ENCODE data around the gene KHDC4. TPM values are rescaled to one million over a fixed set of nuclear protein-coding genes. Genes with fewer than 3 reads are reported as not detected.
"Not testable (repeated sequence)": the region's sequence is repeated elsewhere in the genome, so short reads cannot be mapped to it uniquely, and the experiment has no call there.

KHDC4 gene
- total RNA-seq, 1 experiment from 2014 or later, result 90.9 TPM

DNA sequence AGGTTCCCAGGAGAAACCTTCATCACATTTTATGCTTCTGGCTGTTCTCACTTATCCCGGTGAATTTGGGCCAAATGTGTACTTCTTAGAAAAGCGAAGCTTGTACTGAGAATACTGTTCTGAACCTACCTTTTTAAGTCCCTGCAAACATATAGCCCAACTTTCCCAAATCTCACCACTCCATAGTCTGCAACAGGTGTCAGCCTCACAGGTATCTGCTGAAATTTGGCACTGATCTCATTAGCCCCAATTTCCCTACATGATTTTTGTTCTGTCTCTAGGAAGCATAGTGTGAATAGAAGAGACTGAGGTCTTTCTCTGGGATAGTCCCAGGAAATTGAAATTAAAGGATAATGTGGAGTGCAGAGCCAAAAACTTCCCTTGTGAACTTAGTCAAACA lies 34.5 kb downstream of the KHDC4 start:
- no peak for DNase-seq (ENCODE audit: unreplicated experiment)
- BruUV-seq (replicated peaks), result TSS peak; percentile 25
- no peaks in the 10 kb centered on the region for H3K27me3 Mint-ChIP-seq (ENCODE audit: insufficient read depth, unreplicated experiment)
- H3K27ac Mint-ChIP-seq (ENCODE audit: low read depth, unreplicated experiment), result no peak overlapping the region
- H3K36me3 Mint-ChIP-seq (ENCODE audit: insufficient read depth, unreplicated experiment), result peaks cover 89% of the 10 kb centered on the region
- ChIA-PET POLR2A (interaction anchor here (0.6 to 1.7 kb wide), 4 partner anchors 17 to 43 kb away, joined by 3 to 6 read pairs (median 4); partner anchors contain the start of genes GON4L and SYT11), CTCF (interaction anchor here (0.7 kb wide), 1 partner anchor 34 kb away, joined by 4 read pairs; no protein-coding TSS in a partner anchor)
- H3K9me3 Mint-ChIP-seq (ENCODE audit: unreplicated experiment), result no peaks in the 10 kb centered on the region
- intact Hi-C loops (cut with micrococcal nuclease), result no loop called here
- no peak overlapping the region for H3K4me3 Mint-ChIP-seq (ENCODE audit: unreplicated experiment)
- TF ChIP-seq CTCF (IDR thresholded peaks at IDR 0.05; ENCODE audit: unreplicated experiment), result no peak
- peaks cover 4% of the 10 kb centered on the region for H3K4me1 Mint-ChIP-seq (ENCODE audit: insufficient read depth, unreplicated experiment)

- no peaks in the 10 kb centered on the region for H3K27me3 Mint-ChIP-seq (ENCODE audit: insufficient read depth, unreplicated experiment)
- no peak for TF ChIP-seq CTCF (IDR thresholded peaks at IDR 0.05; ENCODE audit: unreplicated experiment)
- BruUV-seq (replicated peaks), result no TSS peak
- H3K9me3 Mint-ChIP-seq (ENCODE audit: unreplicated experiment), result no peaks in the 10 kb centered on the region
- peak overlapping the region; percentile 52 for H3K27ac Mint-ChIP-seq (ENCODE audit: low read depth, unreplicated experiment)
- ChIA-PET POLR2A (interaction anchor here (0.7 to 1.7 kb wide), 4 partner anchors 18 to 42 kb away, joined by 3 to 6 read pairs (median 4); partner anchors contain the start of genes GON4L and SYT11), CTCF (interaction anchor here (0.6 to 1.3 kb wide), 6 partner anchors 11 to 438 kb away, joined by 3 to 6 read pairs (median 3); no protein-coding TSS in a partner anchor)
- H3K4me3 Mint-ChIP-seq (ENCODE audit: unreplicated experiment), result no peak overlapping the region
- no peak for DNase-seq (ENCODE audit: unreplicated experiment)
- H3K4me1 Mint-ChIP-seq (ENCODE audit: insufficient read depth, unreplicated experiment), result peaks cover 5% of the 10 kb centered on the region
- intact Hi-C loops (cut with micrococcal nuclease), result no loop called here
- H3K36me3 Mint-ChIP-seq (ENCODE audit: insufficient read depth, unreplicated experiment), result peaks cover 81% of the 10 kb centered on the region
Observed at GRCh38 chr1:155898888-155899287, 35.3 kb downstream of the KHDC4 start.

GRCh38 chr1:155897746-155898145 lies 36.5 kb downstream of the KHDC4 start:
- ChIA-PET CTCF (interaction anchor here (0.6 to 1.3 kb wide), 3 partner anchors 17 to 38 kb away, joined by 3 read pairs; no protein-coding TSS in a partner anchor), POLR2A (interaction anchor here (1.1 to 1.7 kb wide), 4 partner anchors 8 to 38 kb away, joined by 3 to 4 read pairs (median 4); partner anchors contain the start of gene SYT11)
- DNase-seq (ENCODE audit: unreplicated experiment), result no peak
- no peaks in the 10 kb centered on the region for H3K9me3 Mint-ChIP-seq (ENCODE audit: unreplicated experiment)
- no peak overlapping the region for H3K27ac Mint-ChIP-seq (ENCODE audit: low read depth, unreplicated experiment)
- TF ChIP-seq CTCF (IDR thresholded peaks at IDR 0.05; ENCODE audit: unreplicated experiment), result no peak
- intact Hi-C loops (cut with micrococcal nuclease), result no loop called here
- peaks cover 16% of the 10 kb centered on the region for H3K4me1 Mint-ChIP-seq (ENCODE audit: insufficient read depth, unreplicated experiment)
- BruUV-seq (replicated peaks), result no TSS peak
- H3K4me3 Mint-ChIP-seq (ENCODE audit: unreplicated experiment), result no peak overlapping the region
- H3K36me3 Mint-ChIP-seq (ENCODE audit: insufficient read depth, unreplicated experiment), result peaks cover 69% of the 10 kb centered on the region
- H3K27me3 Mint-ChIP-seq (ENCODE audit: insufficient read depth, unreplicated experiment), result no peaks in the 10 kb centered on the region

DNA sequence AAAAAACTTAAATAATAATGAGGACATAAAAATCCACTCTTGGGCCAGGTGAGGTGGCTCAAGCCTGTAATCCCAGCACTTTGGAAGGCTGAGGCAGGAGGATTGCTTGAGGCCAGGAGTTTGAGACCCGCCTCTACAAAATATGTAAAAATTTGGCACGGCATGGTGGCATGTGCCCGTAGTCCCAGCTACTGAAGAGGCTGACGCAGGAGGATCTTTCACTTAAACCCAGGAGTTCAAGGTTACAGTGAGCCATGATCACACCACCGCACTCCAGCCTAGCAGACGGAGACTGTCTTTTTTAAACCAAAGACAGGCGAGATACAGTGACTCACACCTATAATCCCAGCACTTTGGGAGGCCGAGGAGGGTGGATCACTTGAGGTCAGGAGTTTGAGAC lies 37.7 kb downstream of the KHDC4 start:
- H3K4me3 Mint-ChIP-seq (ENCODE audit: unreplicated experiment); CTCF ChIA-PET; intact Hi-C loops (cut with micrococcal nuclease); H3K9me3 Mint-ChIP-seq (ENCODE audit: unreplicated experiment); DNase-seq (ENCODE audit: unreplicated experiment); H3K27me3 Mint-ChIP-seq (ENCODE audit: insufficient read depth, unreplicated experiment); BruUV-seq (replicated peaks); H3K27ac Mint-ChIP-seq (ENCODE audit: low read depth, unreplicated experiment): not testable (repeated sequence)
- Mint-ChIP-seq H3K4me1 (ENCODE audit: insufficient read depth, unreplicated experiment) (peaks cover 20% of the 10 kb centered on the region), H3K36me3 (ENCODE audit: insufficient read depth, unreplicated experiment) (peaks cover 58% of the 10 kb centered on the region)
- POLR2A ChIA-PET, result interaction anchor here (0.6 kb wide), 1 partner anchor 25 kb away, joined by 3 read pairs; no protein-coding TSS in a partner anchor

- POLR2A ChIA-PET, result interaction anchor here (0.6 to 3.4 kb wide), 6 partner anchors 9 to 879 kb away, joined by 4 to 46 read pairs (median 5); partner anchors contain the start of gene KHDC4
- H3K27me3 Mint-ChIP-seq (ENCODE audit: insufficient read depth, unreplicated experiment); H3K9me3 Mint-ChIP-seq (ENCODE audit: unreplicated experiment); intact Hi-C loops (cut with micrococcal nuclease); BruUV-seq (replicated peaks); H3K4me3 Mint-ChIP-seq (ENCODE audit: unreplicated experiment); DNase-seq (ENCODE audit: unreplicated experiment); H3K27ac Mint-ChIP-seq (ENCODE audit: low read depth, unreplicated experiment): not testable (repeated sequence)
- H3K4me1 Mint-ChIP-seq (ENCODE audit: insufficient read depth, unreplicated experiment), result peaks cover 20% of the 10 kb centered on the region
- peaks cover 50% of the 10 kb centered on the region for H3K36me3 Mint-ChIP-seq (ENCODE audit: insufficient read depth, unreplicated experiment)
- CTCF ChIA-PET, result interaction anchor here (1.3 kb wide), 1 partner anchor 646 kb away, joined by 4 read pairs; no protein-coding TSS in a partner anchor
Observed at GRCh38 chr1:155895617-155896016, 38.6 kb downstream of the KHDC4 start.
